K562 (cell line): Measurements from ENCODE around the gene SMARCB1. TPM values are rescaled to one million over a fixed set of nuclear protein-coding genes. Genes with fewer than 3 reads are reported as not detected.
A peak's percentile ranks its signal among the peaks of the same experiment; 100 is the strongest.

Experiments
- ATAC-seq: fragments of 200-7000 bp; cut with Tn5 transposase; 3 replicates; pipeline ENCODE4 v1.9.1; 2020; ENCODE audit warnings: moderate library complexity
- BruUV-seq: library from RNA; stranded (reverse); fragments of 400-500 nt; replicated peaks from 2 replicates; lab custom pipeline; 2021; lab: Mats Ljungman, UMichigan
- CTCF ChIA-PET: fragments of 300-600 bp; formaldehyde crosslinking; extraction: SDS; loops from one replicate; lab custom pipeline; 2021; ENCODE audit warnings: low intra/inter-chr PET ratio; lab: Yijun Ruan, JAX
- POLR2A ChIA-PET: fragments of 300-600, 350-650 bp; sonication (Branson Sonifier 250); formaldehyde crosslinking; extraction: SDS; loops from one replicate; lab custom pipeline; 2021; ENCODE audit warnings: antibody characterized with exemption, inconsistent platforms; lab: Yijun Ruan, JAX
- DNase-seq, 4 experiments: peaks; one replicate each; pipeline versions ENCODE4 v3.0.0 to v3.0.0-alpha.2; 2011 to 2018; ENCODE audit warnings: low spot score in 3 of 4, mixed read lengths in 3 of 4; ENCODE audit errors: extremely low read depth in 1 of 4
- FAIRE-seq: peaks from 2 replicates; lab custom pipeline; 2011; peaks lifted over from hg19 to GRCh38; lab: Jason Lieb, UNC
- H2AFZ ChIP-seq: 2 replicates; pipeline ENCODE4 v1.6.0; 2011; ENCODE audit warnings: low read depth, low read length, control low read depth, inconsistent platforms
- H3K27ac ChIP-seq: fragments of 200-600 bp; 3 replicates; pipeline ENCODE4 v1.8.0; 2011; ENCODE audit warnings: low read depth, mild to moderate bottlenecking, control low read depth, inconsistent platforms, low read length, moderate library complexity, mixed read lengths; ENCODE audit errors: extremely low read depth
- H3K27me3 ChIP-seq, 2 experiments: fragments of 300-600 bp in 1 of 2; 2 replicates in 1 of 2; 3 replicates in 1 of 2; pipeline versions ENCODE4 v1.6.0 to v1.8.0; 2011; ENCODE audit warnings: inconsistent platforms in 2 of 2, low read length in 2 of 2, mild to moderate bottlenecking in 1 of 2, mixed read lengths in 1 of 2, moderate library complexity in 1 of 2; ENCODE audit not compliant: control insufficient read depth in 2 of 2, insufficient read depth in 2 of 2
- H3K36me3 ChIP-seq: fragments of 300-600 bp; 3 replicates; pipeline ENCODE4 v1.8.0; 2011; ENCODE audit warnings: mild to moderate bottlenecking, low read length, inconsistent platforms; ENCODE audit not compliant: control insufficient read depth, insufficient read depth
- H3K4me1 ChIP-seq, 2 experiments: fragments of 200-600 bp in 1 of 2; replicated peaks in 1 of 2; 2 replicates in 1 of 2; 3 replicates in 1 of 2; pipeline versions ENCODE4 v1.5.1 to v1.8.0; 2011; ENCODE audit warnings: inconsistent platforms in 2 of 2, low read length in 2 of 2, mild to moderate bottlenecking in 1 of 2, mixed read lengths in 1 of 2, moderate library complexity in 1 of 2; ENCODE audit not compliant: control insufficient read depth in 2 of 2, insufficient read depth in 2 of 2
- H3K4me2 ChIP-seq: 2 replicates; pipeline ENCODE4 v1.6.1; 2011; ENCODE audit warnings: low read length, control low read depth, inconsistent platforms, mixed read lengths; ENCODE audit not compliant: insufficient read depth
- H3K4me3 ChIP-seq: fragments of 200-600 bp; sonication (generic), shearing (Covaris generic); 2 replicates; pipeline ENCODE4 v1.5.1; 2016; ENCODE audit warnings: control low read depth, inconsistent platforms
- H3K79me2 ChIP-seq: fragments of 200-600 bp; 3 replicates; pipeline ENCODE4 v1.8.0; 2011; ENCODE audit warnings: low read length, inconsistent platforms; ENCODE audit not compliant: control insufficient read depth, insufficient read depth
- H3K9ac ChIP-seq, 2 experiments: 2 replicates each; pipeline versions ENCODE4 v1.6.0 to v1.6.1; 2011; ENCODE audit warnings: low read depth in 2 of 2, low read length in 2 of 2, control low read depth in 1 of 2, inconsistent platforms in 1 of 2, mild to moderate bottlenecking in 1 of 2, mixed read lengths in 1 of 2; ENCODE audit not compliant: insufficient read depth in 1 of 2
- H3K9me1 ChIP-seq: one replicate; pipeline ENCODE4 v1.6.0; 2011; ENCODE audit warnings: inconsistent platforms, mild to moderate bottlenecking, low read length, moderate library complexity; ENCODE audit not compliant: control insufficient read depth, insufficient read depth
- H3K9me3 ChIP-seq: replicated peaks from 2 replicates; pipeline ENCODE4 v1.5.1; 2011; ENCODE audit warnings: low read depth, low read length, inconsistent platforms; ENCODE audit not compliant: control insufficient read depth, insufficient read depth
- H4K20me1 ChIP-seq: replicated peaks from 2 replicates; pipeline ENCODE4 v1.6.1; 2011; ENCODE audit warnings: low read length, inconsistent platforms, mixed read lengths; ENCODE audit not compliant: control insufficient read depth, insufficient read depth
- BCOR ChIP-seq: fragments of 450-650 bp; IDR thresholded peaks from 2 replicates; pipeline ENCODE4 v1.6.1; 2016
- EP400 ChIP-seq: fragments of 450-650 bp; IDR thresholded peaks from 2 replicates; pipeline ENCODE4 v1.6.1; 2017; ENCODE audit warnings: antibody characterized with exemption, mild to moderate bottlenecking, moderate library complexity
- GTF3C2 ChIP-seq: IDR thresholded peaks from 3 replicates; pipeline ENCODE4 v1.6.1; 2011; ENCODE audit warnings: borderline replicate concordance, mild to moderate bottlenecking, moderate library complexity; ENCODE audit not compliant: insufficient read length; ENCODE audit errors: extremely low read depth
- HNRNPH1 ChIP-seq: fragments of 200-400 bp; formaldehyde crosslinking; optimal IDR thresholded peaks from 2 replicates; pipeline ENCODE3; 2017; ENCODE audit warnings: low read depth, mild to moderate bottlenecking, low read length, moderate library complexity
- KAT8 ChIP-seq: fragments of 450-650 bp; IDR thresholded peaks from 2 replicates; pipeline ENCODE4 v1.6.1; 2016; ENCODE audit warnings: low read depth, mild to moderate bottlenecking
- KDM1A ChIP-seq, 2 experiments: fragments of 450-650 bp; IDR thresholded peaks; 2 replicates each; pipeline ENCODE4 v1.6.1; 2016; ENCODE audit warnings: mild to moderate bottlenecking in 2 of 2
- PURB ChIP-seq: sonication (generic); formaldehyde crosslinking; IDR thresholded peaks from 2 replicates; pipeline ENCODE4 v1.9.0; 2021; ENCODE audit warnings: low read depth, mild to moderate bottlenecking, missing genetic modification reagents
- RBM25 ChIP-seq: fragments of 200-400 bp; formaldehyde crosslinking; IDR thresholded peaks from 2 replicates; pipeline ENCODE4 v1.6.1; 2018; ENCODE audit warnings: low read length, low read depth, moderate library complexity; ENCODE audit not compliant: severe bottlenecking
- ZKSCAN3 ChIP-seq: fragments of 250-450 bp; sonication (Bioruptor Pico); IDR thresholded peaks from 2 replicates; pipeline ENCODE4 v1.4.0; 2020
- ZNF408 ChIP-seq: fragments of 250-450 bp; sonication (Bioruptor Pico); IDR thresholded peaks from 2 replicates; pipeline ENCODE4 v1.4.0; 2020; ENCODE audit warnings: low read depth, mild to moderate bottlenecking, moderate library complexity
- WGBS: fragments of 100-300 bp; shearing (Covaris generic); methylation state at CpG from one replicate; pipeline ENCODE4 v1.1.6; 2016; ENCODE audit warnings: low coverage, mixed read lengths; ENCODE audit not compliant: insufficient coverage; ENCODE audit errors: missing lambda C conversion rate; 5-methylcytosine and 5-hydroxymethylcytosine counted together
- in situ Hi-C: fragments of 300-500 bp; cut with MboI; formaldehyde crosslinking; loops from 4 replicates; pipeline ENCODE4 v1.15.0; 2018; ENCODE audit warnings: inconsistent platforms, mixed read lengths
- intact Hi-C: fragments of 100-400 bp; cut with micrococcal nuclease; formaldehyde crosslinking; loops from 2 replicates; pipeline ENCODE4 v1.14.2; 2022
- polyA plus RNA-seq, 8 experiments: library from polyadenylated mRNA; depleted of rRNA in 4 of 8; stranded (reverse) in 5 of 8; unstranded in 3 of 8; fragments of >200 nt; fragmentation: Nextera tagmentation in 2 of 8; fragmentation: Illumina TruSeq in 1 of 8; extraction: Ambion mirVana in 2 of 8; extraction: Trizol in 1 of 8; gene quantifications; 2 replicates each; pipeline versions ENCODE4 v1.2.1 to v1.2.3, GENCODE V29; 2011 to 2014; ENCODE audit warnings: inconsistent platforms in 1 of 8, missing spikeins in 1 of 8
- total RNA-seq, 7 experiments: library from RNA; depleted of rRNA in 6 of 7; stranded (reverse); fragments of >200 nt in 6 of 7; fragmentation: Illumina TruSeq in 2 of 7; extraction: Trizol in 2 of 7; gene quantifications; 2 replicates each; pipeline versions ENCODE4 v1.2.1 to v1.2.3, GENCODE V29; 2011 to 2021; ENCODE audit warnings: low replicate concordance in 1 of 7
- TF ChIP-seq, protein P1 (sequence below): sonication (generic); formaldehyde crosslinking; IDR thresholded peaks from 2 replicates; pipeline ENCODE4 v1.9.0; 2022; ENCODE audit warnings: mild to moderate bottlenecking, missing genetic modification reagents
- TF ChIP-seq, protein P2 (sequence below): fragments of 450-650 bp; IDR thresholded peaks from 2 replicates; pipeline ENCODE4 v1.6.1; 2016; ENCODE audit warnings: low read depth

Gene SMARCB1
- total and polyA plus RNA-seq, 9 of the 15 experiments (the other 6 are each of a cell fraction or from before 2014, with no cell fraction given): 1.2 to 113 (median 65.4) TPM

DNA sequence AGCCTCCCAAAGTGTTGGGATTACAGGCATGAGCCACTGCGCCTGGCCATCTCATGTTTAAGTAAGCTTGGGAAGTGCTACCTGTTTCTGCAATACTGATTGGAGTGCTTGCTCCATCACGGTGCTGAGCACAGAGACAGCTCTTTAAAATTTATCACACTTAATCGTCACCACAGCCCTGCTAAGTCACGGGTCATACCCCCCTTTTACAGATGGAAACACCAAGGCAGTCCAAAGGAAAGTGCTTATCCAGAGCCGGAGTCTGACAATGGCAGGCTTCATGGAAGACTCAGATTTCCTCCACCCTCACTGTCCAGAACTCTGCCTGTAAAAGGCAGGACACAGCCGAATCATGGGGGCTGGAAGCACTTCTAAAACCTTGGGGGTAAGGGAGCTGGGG lies 26.7 kb upstream of the SMARCB1 start:
- no peak overlapping the region for H3K9ac ChIP-seq
- in situ Hi-C loops (no loop called here), intact Hi-C loops (loop anchor here (10.0 kb wide), 1 partner anchor 135 kb away; no protein-coding TSS in a partner anchor)
- H4K20me1 ChIP-seq: peaks cover 14% of the 10 kb centered on the region
- WGBS: 38% methylated on average over 5 of the region's 6 CpGs
- H3K79me2 ChIP-seq: peaks cover 3% of the 10 kb centered on the region; the same call in 1 of the 3 replicates
- ChIA-PET CTCF (no interaction called here), POLR2A (interaction anchor here (0.8 to 1.3 kb wide), 2 partner anchors 9 to 17 kb away, joined by 4 read pairs; partner anchors contain the start of gene ZNF70)
- no peak for ATAC-seq
- H3K36me3 ChIP-seq: peaks cover 14% of the 10 kb centered on the region
- no peak for FAIRE-seq
- no peaks in the 10 kb centered on the region for H3K9me3 ChIP-seq
- H3K9me1 ChIP-seq: peaks cover 6% of the 10 kb centered on the region
- H2AFZ ChIP-seq: no peak overlapping the region
- H3K4me1 ChIP-seq: peaks cover 17 to 24% of the 10 kb centered on the region in 2 experiments; a peak in 4 of 5 replicates
- no TSS peak for BruUV-seq
- H3K4me3 ChIP-seq: no peak overlapping the region
- H3K4me2 ChIP-seq: no peak overlapping the region
- no peak for DNase-seq
- no peaks in the 10 kb centered on the region for H3K27me3 ChIP-seq
- no peak overlapping the region for H3K27ac ChIP-seq
- TF ChIP-seq PURB (CRISPR knock-in tag) (no peak), RBM25 (peak; percentile 55), KDM1A (IDR thresholded peaks at IDR 0.05) (peak; percentile 14 to 31; a peak in 1 of 4 replicates), ZKSCAN3 (no peak), EP400 (no peak), GTF3C2 (no peak), ZNF408 (CRISPR knock-in tag) (no peak), KAT8 (no peak), HNRNPH1 (no peak), BCOR (peak; percentile 45; the same call in 1 of the 2 replicates)
- TF ChIP-seq, protein P1, sequence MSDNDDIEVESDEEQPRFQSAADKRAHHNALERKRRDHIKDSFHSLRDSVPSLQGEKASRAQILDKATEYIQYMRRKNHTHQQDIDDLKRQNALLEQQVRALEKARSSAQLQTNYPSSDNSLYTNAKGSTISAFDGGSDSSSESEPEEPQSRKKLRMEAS (CRISPR knock-in tag): no peak
- TF ChIP-seq, protein P2, sequence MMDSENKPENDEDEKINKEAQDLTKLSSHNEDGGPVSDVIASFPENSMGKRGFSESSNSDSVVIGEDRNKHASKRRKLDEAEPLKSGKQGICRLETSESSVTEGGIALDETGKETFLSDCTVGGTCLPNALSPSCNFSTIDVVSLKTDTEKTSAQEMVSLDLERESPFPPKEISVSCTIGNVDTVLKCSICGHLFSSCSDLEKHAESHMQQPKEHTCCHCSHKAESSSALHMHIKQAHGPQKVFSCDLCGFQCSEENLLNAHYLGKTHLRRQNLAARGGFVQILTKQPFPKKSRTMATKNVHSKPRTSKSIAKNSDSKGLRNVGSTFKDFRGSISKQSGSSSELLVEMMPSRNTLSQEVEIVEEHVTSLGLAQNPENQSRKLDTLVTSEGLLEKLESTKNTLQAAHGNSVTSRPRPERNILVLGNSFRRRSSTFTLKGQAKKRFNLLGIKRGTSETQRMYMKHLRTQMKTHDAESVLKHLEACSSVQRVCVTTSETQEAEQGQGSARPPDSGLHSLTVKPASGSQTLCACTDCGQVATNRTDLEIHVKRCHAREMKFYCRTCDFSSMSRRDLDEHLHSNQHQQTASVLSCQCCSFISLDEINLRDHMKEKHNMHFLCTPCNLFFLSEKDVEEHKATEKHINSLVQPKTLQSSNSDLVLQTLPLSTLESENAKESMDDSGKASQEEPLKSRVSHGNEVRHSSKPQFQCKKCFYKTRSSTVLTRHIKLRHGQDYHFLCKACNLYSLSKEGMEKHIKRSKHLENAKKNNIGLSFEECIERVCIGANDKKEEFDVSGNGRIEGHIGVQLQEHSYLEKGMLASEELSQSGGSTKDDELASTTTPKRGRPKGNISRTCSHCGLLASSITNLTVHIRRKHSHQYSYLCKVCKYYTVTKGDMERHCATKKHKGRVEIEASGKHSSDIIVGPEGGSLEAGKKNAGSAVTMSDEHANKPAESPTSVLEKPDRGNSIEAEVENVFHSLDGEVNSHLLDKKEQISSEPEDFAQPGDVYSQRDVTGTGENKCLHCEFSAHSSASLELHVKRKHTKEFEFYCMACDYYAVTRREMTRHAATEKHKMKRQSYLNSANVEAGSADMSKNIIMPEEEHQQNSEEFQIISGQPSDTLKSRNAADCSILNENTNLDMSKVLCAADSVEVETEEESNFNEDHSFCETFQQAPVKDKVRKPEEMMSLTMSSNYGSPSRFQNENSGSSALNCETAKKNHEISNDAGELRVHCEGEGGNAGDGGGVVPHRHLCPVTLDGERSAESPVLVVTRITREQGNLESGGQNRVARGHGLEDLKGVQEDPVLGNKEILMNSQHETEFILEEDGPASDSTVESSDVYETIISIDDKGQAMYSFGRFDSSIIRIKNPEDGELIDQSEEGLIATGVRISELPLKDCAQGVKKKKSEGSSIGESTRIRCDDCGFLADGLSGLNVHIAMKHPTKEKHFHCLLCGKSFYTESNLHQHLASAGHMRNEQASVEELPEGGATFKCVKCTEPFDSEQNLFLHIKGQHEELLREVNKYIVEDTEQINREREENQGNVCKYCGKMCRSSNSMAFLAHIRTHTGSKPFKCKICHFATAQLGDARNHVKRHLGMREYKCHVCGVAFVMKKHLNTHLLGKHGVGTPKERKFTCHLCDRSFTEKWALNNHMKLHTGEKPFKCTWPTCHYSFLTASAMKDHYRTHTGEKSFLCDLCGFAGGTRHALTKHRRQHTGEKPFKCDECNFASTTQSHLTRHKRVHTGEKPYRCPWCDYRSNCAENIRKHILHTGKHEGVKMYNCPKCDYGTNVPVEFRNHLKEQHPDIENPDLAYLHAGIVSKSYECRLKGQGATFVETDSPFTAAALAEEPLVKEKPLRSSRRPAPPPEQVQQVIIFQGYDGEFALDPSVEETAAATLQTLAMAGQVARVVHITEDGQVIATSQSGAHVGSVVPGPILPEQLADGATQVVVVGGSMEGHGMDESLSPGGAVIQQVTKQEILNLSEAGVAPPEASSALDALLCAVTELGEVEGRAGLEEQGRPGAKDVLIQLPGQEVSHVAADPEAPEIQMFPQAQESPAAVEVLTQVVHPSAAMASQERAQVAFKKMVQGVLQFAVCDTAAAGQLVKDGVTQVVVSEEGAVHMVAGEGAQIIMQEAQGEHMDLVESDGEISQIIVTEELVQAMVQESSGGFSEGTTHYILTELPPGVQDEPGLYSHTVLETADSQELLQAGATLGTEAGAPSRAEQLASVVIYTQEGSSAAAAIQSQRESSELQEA: no peak
